Measurements from ENCODE around the gene IL7R.

IL7R gene

DNA sequence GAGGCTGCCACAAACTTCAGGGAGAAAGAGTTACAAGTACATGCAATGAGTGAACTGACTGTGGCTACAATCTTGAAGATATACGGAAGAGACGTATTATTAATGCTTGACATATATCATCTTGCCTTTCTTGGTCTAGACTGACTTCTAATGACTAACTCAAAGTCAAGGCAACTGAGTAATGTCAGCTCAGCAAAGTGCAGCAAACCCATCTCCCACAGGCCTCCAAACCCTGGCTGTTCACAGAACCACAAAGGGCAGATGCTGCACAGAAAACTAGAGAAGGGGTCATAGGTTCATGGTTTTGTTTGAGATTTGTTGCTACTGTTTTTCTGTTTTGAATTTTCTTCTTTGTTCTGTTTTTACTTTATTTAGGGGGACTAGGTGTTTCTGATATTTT, 21.0 kb downstream of the IL7R start:
- in situ Hi-C loops (cut with MboI; ENCODE audit: low sequenced_read_pairs, unreplicated experiment) = no loop called here
- no peak for DNase-seq (ENCODE audit: low spot score)
- TF ChIP-seq, protein P1, sequence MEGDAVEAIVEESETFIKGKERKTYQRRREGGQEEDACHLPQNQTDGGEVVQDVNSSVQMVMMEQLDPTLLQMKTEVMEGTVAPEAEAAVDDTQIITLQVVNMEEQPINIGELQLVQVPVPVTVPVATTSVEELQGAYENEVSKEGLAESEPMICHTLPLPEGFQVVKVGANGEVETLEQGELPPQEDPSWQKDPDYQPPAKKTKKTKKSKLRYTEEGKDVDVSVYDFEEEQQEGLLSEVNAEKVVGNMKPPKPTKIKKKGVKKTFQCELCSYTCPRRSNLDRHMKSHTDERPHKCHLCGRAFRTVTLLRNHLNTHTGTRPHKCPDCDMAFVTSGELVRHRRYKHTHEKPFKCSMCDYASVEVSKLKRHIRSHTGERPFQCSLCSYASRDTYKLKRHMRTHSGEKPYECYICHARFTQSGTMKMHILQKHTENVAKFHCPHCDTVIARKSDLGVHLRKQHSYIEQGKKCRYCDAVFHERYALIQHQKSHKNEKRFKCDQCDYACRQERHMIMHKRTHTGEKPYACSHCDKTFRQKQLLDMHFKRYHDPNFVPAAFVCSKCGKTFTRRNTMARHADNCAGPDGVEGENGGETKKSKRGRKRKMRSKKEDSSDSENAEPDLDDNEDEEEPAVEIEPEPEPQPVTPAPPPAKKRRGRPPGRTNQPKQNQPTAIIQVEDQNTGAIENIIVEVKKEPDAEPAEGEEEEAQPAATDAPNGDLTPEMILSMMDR (IDR thresholded peaks at IDR 0.05; ENCODE audit: borderline replicate concordance, control extremely low read depth, extremely low read depth, insufficient read depth, missing control alignments) = no peak

DNA sequence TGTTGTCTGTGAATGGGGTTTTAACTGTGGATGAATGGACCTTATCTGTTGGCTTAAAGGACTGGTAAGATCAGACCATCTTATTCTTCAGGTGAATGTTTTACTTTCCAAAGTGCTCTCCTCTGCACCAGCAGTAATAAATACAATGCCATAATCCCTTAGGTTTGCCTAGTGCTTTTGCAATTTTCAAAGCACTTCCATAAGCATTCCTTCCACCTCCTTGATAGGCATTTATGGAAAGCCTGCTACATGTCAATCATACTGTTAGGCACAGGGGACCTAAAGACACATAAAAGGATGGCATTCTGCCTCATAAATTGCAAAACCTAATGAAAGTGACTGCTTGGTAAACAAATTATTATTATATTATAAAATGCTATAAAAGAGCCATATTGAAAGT, 21.4 kb downstream of the IL7R start:
- TF ChIP-seq, protein P1 (IDR thresholded peaks at IDR 0.05; ENCODE audit: borderline replicate concordance, control extremely low read depth, extremely low read depth, insufficient read depth, missing control alignments) = no peak
- in situ Hi-C loops (cut with MboI; ENCODE audit: low sequenced_read_pairs, unreplicated experiment) = no loop called here
- no peak for DNase-seq (ENCODE audit: low spot score)

DNA sequence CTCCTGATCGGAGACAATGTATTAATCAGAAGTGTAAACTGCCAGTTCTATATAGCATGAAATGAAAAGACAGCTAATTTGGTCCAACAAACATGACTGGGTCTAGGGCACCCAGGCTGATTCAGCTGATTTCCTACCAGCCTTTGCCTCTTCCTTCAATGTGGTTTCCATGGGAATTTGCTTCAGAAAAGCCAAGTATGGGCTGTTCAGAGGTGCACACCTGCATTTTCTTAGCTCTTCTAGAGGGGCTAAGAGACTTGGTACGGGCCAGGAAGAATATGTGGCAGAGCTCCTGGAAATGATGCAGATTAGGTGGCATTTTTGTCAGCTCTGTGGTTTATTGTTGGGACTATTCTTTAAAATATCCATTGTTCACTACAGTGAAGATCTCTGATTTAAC, 22.4 kb downstream of the IL7R start:
- in situ Hi-C loops (cut with MboI; ENCODE audit: low sequenced_read_pairs, unreplicated experiment) = no loop called here
- no peak for DNase-seq (ENCODE audit: low spot score)
- TF ChIP-seq, protein P1 (IDR thresholded peaks at IDR 0.05; ENCODE audit: borderline replicate concordance, control extremely low read depth, extremely low read depth, insufficient read depth, missing control alignments) = no peak

DNA sequence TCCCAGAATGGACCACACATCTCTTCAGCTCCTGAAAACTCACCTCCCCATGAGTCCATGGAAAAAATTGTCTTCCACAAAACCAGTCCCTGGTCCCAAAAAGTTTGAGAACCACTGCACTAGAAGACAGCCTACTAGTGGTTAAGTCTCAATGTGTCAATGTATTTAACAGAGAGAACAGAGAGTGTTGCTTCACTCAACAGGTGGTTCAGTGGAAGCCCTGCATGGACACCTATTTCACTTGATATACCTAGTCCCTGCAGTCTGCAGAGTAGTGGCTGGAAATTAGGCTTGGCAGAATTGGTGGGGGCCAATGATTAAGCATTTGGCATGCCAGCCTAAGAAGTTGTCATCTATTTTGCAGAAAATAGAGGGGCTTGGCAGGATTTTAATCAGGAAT, 23.0 kb downstream of the IL7R start:
- TF ChIP-seq, protein P1 (IDR thresholded peaks at IDR 0.05; ENCODE audit: borderline replicate concordance, control extremely low read depth, extremely low read depth, insufficient read depth, missing control alignments) = no peak
- DNase-seq (ENCODE audit: low spot score) = no peak
- in situ Hi-C loops (cut with MboI; ENCODE audit: low sequenced_read_pairs, unreplicated experiment) = no loop called here

DNA sequence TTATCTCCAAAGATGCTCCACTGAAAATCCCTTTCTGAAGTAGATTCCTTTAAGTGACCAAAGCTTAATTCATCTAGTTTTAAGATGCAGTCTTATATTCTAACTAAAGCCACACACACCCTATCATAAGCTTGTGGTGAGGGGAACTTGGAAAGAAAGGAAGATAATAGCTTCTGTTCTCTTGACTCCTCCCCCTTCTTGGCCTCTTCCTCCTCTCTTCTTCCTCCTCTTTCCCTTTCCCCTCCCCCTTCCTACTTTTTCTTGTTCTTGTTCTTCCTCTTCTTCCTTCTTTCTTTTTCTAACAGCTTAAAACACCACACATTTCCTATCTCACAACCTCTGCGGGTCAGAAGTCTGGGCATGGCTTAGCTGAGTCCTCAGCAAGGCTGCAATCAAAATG, 23.5 kb downstream of the IL7R start:
- TF ChIP-seq, protein P1 (IDR thresholded peaks at IDR 0.05; ENCODE audit: borderline replicate concordance, control extremely low read depth, extremely low read depth, insufficient read depth, missing control alignments) = no peak
- in situ Hi-C loops (cut with MboI; ENCODE audit: low sequenced_read_pairs, unreplicated experiment) = no loop called here
- no peak for DNase-seq (ENCODE audit: low spot score)

DNA sequence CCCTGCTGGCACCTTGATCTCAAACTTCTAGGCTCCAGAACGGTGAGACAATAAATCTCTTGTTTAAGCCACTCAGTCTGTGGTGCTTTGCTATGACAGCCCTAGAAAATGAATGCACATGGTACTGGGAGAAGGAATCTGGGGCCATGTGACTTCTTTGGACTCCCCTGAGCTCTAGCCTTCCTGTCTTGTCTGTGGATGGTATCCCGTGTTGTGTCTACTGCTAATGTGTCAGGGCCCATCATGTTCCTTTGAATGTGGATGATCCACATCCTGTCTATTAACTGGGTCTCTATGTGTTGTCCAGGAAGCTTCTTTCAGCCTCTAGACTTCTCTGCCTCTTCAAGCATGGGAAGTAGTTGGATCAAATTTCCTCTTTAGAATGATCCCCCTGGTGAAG, 25.1 kb downstream of the IL7R start:
- in situ Hi-C loops (cut with MboI; ENCODE audit: low sequenced_read_pairs, unreplicated experiment) = no loop called here
- no peak for DNase-seq (ENCODE audit: low spot score)
- TF ChIP-seq, protein P1 (IDR thresholded peaks at IDR 0.05; ENCODE audit: borderline replicate concordance, control extremely low read depth, extremely low read depth, insufficient read depth, missing control alignments) = no peak

Data from GM13976 (cell line).